GM13977 (cell line): Measurements from ENCODE around the gene METTL25B.
"Not testable (repeated sequence)": the region's sequence is repeated elsewhere in the genome, so short reads cannot be mapped to it uniquely, and the experiment has no call there.

Experiments used
- DNase-seq: peaks from one replicate; pipeline ENCODE4 v3.0.0; 2012; ENCODE audit warnings: low spot score
- CTCF ChIP-seq: IDR thresholded peaks from 2 replicates; pipeline ENCODE4 v1.5.1; 2012; ENCODE audit warnings: mild to moderate bottlenecking, control low read depth; ENCODE audit not compliant: insufficient read depth; ENCODE audit errors: extremely low read depth, missing control alignments
- in situ Hi-C: fragments of 300-500 bp; cut with MboI; formaldehyde crosslinking; loops from one replicate; pipeline ENCODE4 v1.12.0; 2022; ENCODE audit warnings: low sequenced_read_pairs, low pct_unique_long_range_greater_than_20kb, mixed read lengths, inconsistent platforms; ENCODE audit not compliant: unreplicated experiment

METTL25B gene

GRCh38 chr1:156755527-156755950, 27.3 kb downstream of the METTL25B start:
- TF ChIP-seq CTCF: no peak
- no peak for DNase-seq
- in situ Hi-C loops: no loop called here

DNA sequence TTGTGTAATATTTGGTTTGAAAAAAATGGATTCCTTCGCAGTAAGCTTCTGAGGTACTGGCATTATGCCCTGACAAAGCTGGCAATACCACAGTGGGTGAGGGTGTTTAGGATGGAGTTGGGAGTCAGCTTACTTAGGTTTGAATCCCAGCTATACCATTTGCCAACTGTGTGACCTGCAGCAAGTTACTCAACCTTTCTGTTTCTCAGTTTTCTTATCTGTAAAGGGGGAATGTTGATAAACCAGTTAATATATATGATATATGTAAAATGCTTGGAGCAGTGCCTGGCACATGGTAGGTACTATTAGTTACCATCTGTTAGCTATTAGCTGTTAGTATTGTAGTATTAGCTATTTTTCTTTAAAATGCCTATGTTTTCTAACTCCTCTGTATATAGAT, 28.1 kb downstream of the METTL25B start:
- no peak for DNase-seq
- in situ Hi-C loops: no loop called here
- TF ChIP-seq CTCF: no peak

DNA sequence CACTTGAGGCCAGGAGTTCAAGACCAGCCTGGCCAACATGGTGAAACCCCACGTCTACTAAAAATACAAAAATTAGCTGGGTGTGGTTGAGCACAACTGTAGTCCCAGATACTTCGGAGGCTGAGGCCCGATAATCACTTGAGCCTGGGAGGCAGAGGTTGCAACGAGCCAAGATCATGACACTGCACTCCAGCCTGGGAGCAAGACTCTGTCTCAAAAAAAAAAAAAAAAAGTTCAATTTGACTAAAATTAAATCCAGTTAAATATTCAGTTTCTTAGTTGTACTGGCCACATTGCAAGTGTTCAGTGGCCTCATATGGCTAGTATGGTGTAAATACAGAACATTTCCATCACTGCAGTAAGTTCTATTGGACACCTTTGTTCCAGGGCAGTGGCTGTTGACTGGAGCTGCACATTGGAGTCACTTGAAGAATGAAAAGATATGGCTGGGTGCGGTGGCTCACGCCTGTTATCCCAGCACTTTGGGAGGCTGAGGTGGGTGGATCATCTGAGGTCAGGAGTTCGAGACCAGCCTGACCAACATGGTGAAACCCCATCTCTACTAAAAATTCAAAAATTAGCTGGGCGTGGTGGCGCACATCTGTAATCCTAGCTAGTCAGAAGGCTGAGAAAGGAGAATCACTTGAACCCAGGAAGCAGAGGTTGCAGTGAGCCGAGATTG, 29.4 kb downstream of the METTL25B start:
- DNase-seq, in situ Hi-C loops: not testable (repeated sequence)

- DNase-seq: no peak
- in situ Hi-C loops: no loop called here
- TF ChIP-seq CTCF: no peak
Measured at GRCh38 chr1:156760092-156760795, 32.0 kb downstream of the METTL25B start.

DNA sequence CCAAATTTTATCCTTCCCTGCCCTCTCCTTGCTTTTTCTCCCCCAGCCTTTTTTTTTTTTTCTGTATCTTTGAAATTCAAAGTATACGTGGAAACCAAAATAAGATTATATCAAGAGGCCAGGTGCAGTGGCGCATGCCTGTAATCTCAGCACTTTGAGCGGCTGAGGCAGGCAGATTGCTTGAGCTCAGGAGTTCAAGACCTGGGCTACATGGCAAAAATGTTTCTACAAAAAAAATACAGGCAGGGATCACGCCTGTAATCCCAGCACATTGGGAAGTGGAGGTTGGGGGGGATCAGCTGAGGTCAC, 32.5 kb downstream of the METTL25B start:
- no peak for DNase-seq
- no peak for TF ChIP-seq CTCF
- in situ Hi-C loops: no loop called here

DNA sequence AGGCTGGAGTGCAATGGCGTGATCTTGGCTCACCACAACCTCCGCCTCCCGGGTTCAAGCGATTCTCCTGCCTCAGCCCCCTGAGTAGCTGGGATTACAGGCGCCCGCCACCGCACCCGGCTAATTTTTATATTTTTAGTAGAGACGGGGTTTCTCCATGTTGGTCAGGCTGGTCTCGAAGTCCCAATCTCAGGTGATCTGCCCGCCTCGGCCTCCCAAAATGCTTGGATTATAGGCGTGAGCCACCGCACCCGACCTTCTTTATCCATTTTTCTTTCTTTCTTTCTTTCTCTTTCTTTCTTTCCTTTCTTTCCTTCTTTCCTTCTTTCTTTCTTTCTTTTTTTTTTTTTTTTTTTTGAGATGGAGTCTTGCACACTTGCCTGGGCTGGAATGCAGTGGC, 36.9 kb downstream of the METTL25B start:
- in situ Hi-C loops, DNase-seq: not testable (repeated sequence)

- no peak for DNase-seq
- in situ Hi-C loops: no loop called here
- no peak for TF ChIP-seq CTCF
Measured at GRCh38 chr1:156765666-156766065, 37.4 kb downstream of the METTL25B start.
